HCT116 (cell line): ENCODE results near the gene LY6G6C. TPM values are rescaled to one million over a fixed set of nuclear protein-coding genes. Genes with fewer than 3 reads are reported as not detected.

ENCODE experiments used
- ATAC-seq: fragments of 200-7000 bp; cut with Tn5 transposase; 2 replicates; pipeline ENCODE4 v1.9.1; 2020; ENCODE audit warnings: mild to moderate bottlenecking, moderate library complexity
- BruUV-seq: library from RNA; stranded (reverse); fragments of 400-500 nt; replicated peaks from 2 replicates; lab custom pipeline; 2021; lab: Mats Ljungman, UMichigan
- CTCF ChIA-PET: fragments of 300-600 bp; sonication (Branson Sonifier 250); formaldehyde crosslinking; loops from one replicate; lab custom pipeline; 2021; ENCODE audit warnings: antibody characterized with exemption; lab: Charles Lee
- POLR2A ChIA-PET: fragments of 300-600, 350-600 bp; sonication (Branson Sonifier 250); formaldehyde crosslinking; loops from one replicate; lab custom pipeline; 2021; ENCODE audit warnings: antibody characterized with exemption; lab: Charles Lee
- RAD21 ChIA-PET, 2 experiments: fragments of 300-600 bp; sonication (Branson Sonifier 250); formaldehyde crosslinking; loops; one replicate each; lab custom pipeline; 2023; ENCODE audit warnings: low total read pairs in 2 of 2; ENCODE audit not compliant: uncharacterized antibody in 2 of 2, unreplicated experiment in 2 of 2, low non-redundant PET in 1 of 2; lab: Charles Lee
- DNase-seq: peaks from one replicate; pipeline ENCODE4 v3.0.0-alpha.2; 2010; ENCODE audit warnings: low read depth, low spot score
- H2AFZ ChIP-seq: fragments of 200-600 bp; shearing (Covaris generic), sonication (generic); 2 replicates; pipeline ENCODE4 v1.6.1; 2017; ENCODE audit warnings: low read depth, mixed run types, mixed read lengths, antibody characterized with exemption, low read length; ENCODE audit not compliant: poor library complexity, severe bottlenecking
- H3K27ac ChIP-seq: 2 replicates; pipeline ENCODE4 v1.5.1; 2012; ENCODE audit warnings: low read depth, low read length
- H3K27me3 ChIP-seq: fragments of 200-600 bp; sonication (generic); 2 replicates; pipeline ENCODE4 v1.6.1; 2016; ENCODE audit warnings: mixed run types, low read length, mixed read lengths; ENCODE audit not compliant: insufficient read depth
- H3K36me3 ChIP-seq, 2 experiments: fragments of 200-500 bp in 1 of 2; fragments of 200-600 bp in 1 of 2; sonication (Bioruptor generic) in 1 of 2; sonication (generic) in 1 of 2; 2 replicates each; pipeline versions ENCODE4 v1.5.1 to v1.6.1; 2014 to 2016; ENCODE audit warnings: low read length in 2 of 2, inconsistent platforms in 1 of 2, mixed read lengths in 1 of 2, mixed run types in 1 of 2; ENCODE audit not compliant: insufficient read depth in 2 of 2, control insufficient read depth in 1 of 2
- H3K4me1 ChIP-seq, 2 experiments: fragments of 200-600 bp in 1 of 2; sonication (generic) in 1 of 2; 2 replicates each; pipeline versions ENCODE4 v1.5.1 to v1.6.1; 2012 to 2017; ENCODE audit warnings: low read length in 2 of 2, inconsistent platforms in 1 of 2, mild to moderate bottlenecking in 1 of 2, mixed read lengths in 1 of 2, mixed run types in 1 of 2, moderate library complexity in 1 of 2; ENCODE audit not compliant: insufficient read depth in 2 of 2, control insufficient read depth in 1 of 2
- H3K4me2 ChIP-seq: fragments of 200-600 bp; sonication (generic); 2 replicates; pipeline ENCODE4 v1.6.1; 2017; ENCODE audit warnings: mixed run types, low read length, mixed read lengths
- H3K4me3 ChIP-seq, 2 experiments: fragments of 200-600 bp in 1 of 2; sonication (generic) in 1 of 2; replicated peaks in 1 of 2; 2 replicates each; pipeline ENCODE4 v1.5.1; 2011 to 2016; ENCODE audit warnings: low read length in 2 of 2, control low read depth in 1 of 2, low read depth in 1 of 2, mild to moderate bottlenecking in 1 of 2, mixed read lengths in 1 of 2, mixed run types in 1 of 2
- H3K79me2 ChIP-seq: fragments of 200-600 bp; sonication (generic); 2 replicates; pipeline ENCODE4 v1.6.1; 2017; ENCODE audit warnings: mild to moderate bottlenecking, mixed run types, low read length, moderate library complexity, mixed read lengths; ENCODE audit not compliant: insufficient read depth
- H3K9ac ChIP-seq: fragments of 200-600 bp; sonication (generic); 2 replicates; pipeline ENCODE4 v1.6.1; 2016; ENCODE audit warnings: low read length, mixed read lengths
- H3K9me2 ChIP-seq: fragments of 200-600 bp; sonication (generic), shearing (Covaris generic); 2 replicates; pipeline ENCODE4 v1.6.1; 2017; ENCODE audit warnings: mixed run types, mild to moderate bottlenecking, moderate library complexity; ENCODE audit not compliant: insufficient read depth
- H3K9me3 ChIP-seq, 2 experiments: fragments of 200-500 bp in 1 of 2; fragments of 200-600 bp in 1 of 2; sonication (Bioruptor generic) in 1 of 2; sonication (generic) in 1 of 2; 2 replicates each; pipeline ENCODE4 v1.6.1; 2014 to 2017; ENCODE audit warnings: low read length in 2 of 2, mixed read lengths in 2 of 2, inconsistent platforms in 1 of 2, low read depth in 1 of 2, mild to moderate bottlenecking in 1 of 2, mixed run types in 1 of 2, moderate library complexity in 1 of 2; ENCODE audit not compliant: control insufficient read depth in 1 of 2, insufficient read depth in 1 of 2
- H4K20me1 ChIP-seq: fragments of 200-600 bp; sonication (generic), shearing (Covaris generic); 2 replicates; pipeline ENCODE4 v1.6.1; 2017; ENCODE audit warnings: mixed run types, mild to moderate bottlenecking, moderate library complexity; ENCODE audit not compliant: insufficient read depth
- CEBPB ChIP-seq: IDR thresholded peaks from 2 replicates; pipeline ENCODE4 v1.6.1; 2012; ENCODE audit warnings: low read depth
- POLR2AphosphoS5 ChIP-seq: IDR thresholded peaks from 2 replicates; pipeline ENCODE4 v1.6.1; 2011; ENCODE audit warnings: mild to moderate bottlenecking, low read depth, low read length, moderate library complexity
- RAD21 ChIP-seq: IDR thresholded peaks from 2 replicates; pipeline ENCODE4 v1.6.1; 2012; ENCODE audit warnings: low read depth, mild to moderate bottlenecking
- SIN3A ChIP-seq: IDR thresholded peaks from 2 replicates; pipeline ENCODE4 v1.6.1; 2012; ENCODE audit warnings: low read depth
- SP1 ChIP-seq: IDR thresholded peaks from 2 replicates; pipeline ENCODE4 v1.6.1; 2012; ENCODE audit warnings: low read depth
- intact Hi-C: fragments of 100-400 bp; cut with micrococcal nuclease; formaldehyde crosslinking; loops from 2 replicates; pipeline ENCODE4 v1.10.0; 2022
- total RNA-seq: library from RNA; stranded (reverse); gene quantifications from one replicate; pipeline ENCODE4 v1.2.1, GENCODE V29; 2021; ENCODE audit not compliant: unreplicated experiment
- TF ChIP-seq, protein P1 (sequence below), 3 experiments: fragments of 200-600 bp in 1 of 3; sonication (generic) in 1 of 3; IDR thresholded peaks in 2 of 3; conservative IDR thresholded peaks in 1 of 3; 2 replicates each; pipeline ENCODE4 v1.5.1; 2012 to 2017; ENCODE audit warnings: low read depth in 2 of 3, low read length in 2 of 3, antibody characterized with exemption in 1 of 3, borderline replicate concordance in 1 of 3, control low read depth in 1 of 3, mild to moderate bottlenecking in 1 of 3, mixed read lengths in 1 of 3, mixed run types in 1 of 3, moderate library complexity in 1 of 3; ENCODE audit not compliant: insufficient read depth in 1 of 3

LY6G6C gene
- total RNA-seq, 1 experiment from 2014 or later = 0.54 TPM

DNA sequence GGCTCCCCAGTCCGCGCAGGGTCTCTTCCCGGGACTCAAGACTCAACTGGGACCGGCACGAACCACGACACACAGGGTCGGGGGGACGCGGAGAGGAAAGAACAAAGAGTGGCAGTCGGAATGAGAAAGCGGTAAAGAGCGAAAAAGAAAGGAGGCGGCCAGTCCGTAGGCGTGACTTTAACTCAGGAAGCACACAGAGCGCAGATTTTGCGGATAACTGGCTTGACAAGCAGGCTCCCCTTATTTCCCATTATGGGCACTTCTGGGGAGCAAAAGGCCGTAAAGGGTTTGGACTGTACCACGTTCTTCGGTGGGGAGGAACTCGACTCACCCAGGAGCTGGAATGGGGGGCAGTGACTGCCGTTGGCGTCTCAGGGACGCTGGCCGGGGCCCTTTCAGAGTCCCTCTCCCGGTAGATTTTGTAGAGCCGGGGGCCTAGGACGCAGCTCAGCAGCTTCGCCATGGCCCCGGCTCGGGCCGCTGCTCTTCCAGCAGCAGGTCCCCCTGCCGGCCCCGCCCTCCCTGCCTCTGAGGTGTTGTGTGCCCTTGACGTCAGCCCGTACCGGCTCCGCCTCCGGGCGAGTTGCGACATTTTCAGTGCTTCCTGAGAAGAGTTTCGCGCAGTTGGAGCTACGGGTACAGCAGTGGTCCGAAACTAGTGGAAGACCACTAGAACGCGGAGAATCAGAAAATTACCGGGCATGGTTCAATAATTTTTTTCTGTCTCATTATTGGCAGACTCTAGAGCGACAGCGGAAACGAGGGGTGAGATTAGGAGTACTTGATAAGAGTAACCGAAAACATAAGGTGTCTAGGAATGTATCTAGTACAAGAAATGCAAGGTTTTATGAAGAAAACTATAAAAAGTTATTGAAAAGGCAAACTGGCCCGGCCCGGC is 18.5 kb downstream of the LY6G6C start, which contains the start of gene ABHD16A (continued):
- TF ChIP-seq, protein P1, sequence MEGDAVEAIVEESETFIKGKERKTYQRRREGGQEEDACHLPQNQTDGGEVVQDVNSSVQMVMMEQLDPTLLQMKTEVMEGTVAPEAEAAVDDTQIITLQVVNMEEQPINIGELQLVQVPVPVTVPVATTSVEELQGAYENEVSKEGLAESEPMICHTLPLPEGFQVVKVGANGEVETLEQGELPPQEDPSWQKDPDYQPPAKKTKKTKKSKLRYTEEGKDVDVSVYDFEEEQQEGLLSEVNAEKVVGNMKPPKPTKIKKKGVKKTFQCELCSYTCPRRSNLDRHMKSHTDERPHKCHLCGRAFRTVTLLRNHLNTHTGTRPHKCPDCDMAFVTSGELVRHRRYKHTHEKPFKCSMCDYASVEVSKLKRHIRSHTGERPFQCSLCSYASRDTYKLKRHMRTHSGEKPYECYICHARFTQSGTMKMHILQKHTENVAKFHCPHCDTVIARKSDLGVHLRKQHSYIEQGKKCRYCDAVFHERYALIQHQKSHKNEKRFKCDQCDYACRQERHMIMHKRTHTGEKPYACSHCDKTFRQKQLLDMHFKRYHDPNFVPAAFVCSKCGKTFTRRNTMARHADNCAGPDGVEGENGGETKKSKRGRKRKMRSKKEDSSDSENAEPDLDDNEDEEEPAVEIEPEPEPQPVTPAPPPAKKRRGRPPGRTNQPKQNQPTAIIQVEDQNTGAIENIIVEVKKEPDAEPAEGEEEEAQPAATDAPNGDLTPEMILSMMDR (IDR thresholded peaks at IDR 0.05 in 2 of 3, conservative IDR thresholded peaks at IDR 0.05 in 1 of 3; ENCODE audit: borderline replicate concordance in 1 of 3, insufficient read depth in 1 of 3, low read depth in 2 of 3, low read length in 2 of 3) = 0 out of 6 replicates have a peak, but pooled peaks of 1 of the 3 experiments have one; percentile 4
- TF ChIP-seq RAD21 = no peak; the same call in 1 of the 2 replicates
- peak; percentile 95 for TF ChIP-seq POLR2AphosphoS5
- peak; percentile 90 for TF ChIP-seq SP1
- TF ChIP-seq SIN3A = peak; percentile 83

DNA sequence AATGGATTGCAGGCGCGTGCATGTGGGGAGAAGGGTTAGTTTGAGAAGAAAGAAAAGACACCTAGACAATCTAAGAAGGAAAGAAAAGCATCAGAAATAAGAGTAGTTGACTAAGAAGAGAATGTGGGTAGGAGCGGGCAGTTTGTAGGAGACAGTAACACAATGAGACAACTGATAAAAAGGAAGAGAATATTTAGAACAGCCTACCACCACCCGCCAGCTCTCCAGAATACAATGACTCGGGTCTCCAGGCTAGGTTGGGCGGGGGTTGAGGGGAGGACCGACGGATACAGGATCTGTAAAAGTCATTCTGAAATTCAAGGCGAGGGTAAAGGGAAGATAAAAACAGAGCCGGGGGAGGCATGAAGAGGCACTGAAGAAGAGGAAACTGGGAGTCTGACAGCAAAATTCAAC is 19.1 kb downstream of the LY6G6C start:
- H3K36me3 ChIP-seq = no peaks in the 10 kb centered on the region
- no peaks in the 10 kb centered on the region for H3K27me3 ChIP-seq
- H3K9ac ChIP-seq = peak overlapping the region; percentile 85
- peak; percentile 10 for ATAC-seq
- BruUV-seq = TSS peak; percentile 62
- no peak for DNase-seq
- intact Hi-C loops = loop anchor here (2.0 kb wide), 1 partner anchor 36 kb away; no protein-coding TSS in a partner anchor
- H3K4me2 ChIP-seq = peak overlapping the region; percentile 77
- POLR2A ChIA-PET = interaction anchor here (1.1 to 1.6 kb wide), 6 partner anchors 36 to 132 kb away, joined by 3 to 5 read pairs (median 4); partner anchors contain the start of genes HSPA1B, MSH5 and VARS1
- H3K9me3 ChIP-seq = no peaks in the 10 kb centered on the region
- H2AFZ ChIP-seq = no peak overlapping the region
- H3K4me1 ChIP-seq = peaks cover 7 to 15% of the 10 kb centered on the region in 2 experiments; a peak in 3 of 4 replicates
- CTCF ChIA-PET = interaction anchor here (1.2 to 2.1 kb wide), 3 partner anchors 10 to 67 kb away, joined by 3 to 10 read pairs (median 7); no protein-coding TSS in a partner anchor
- peak overlapping the region; percentile 89 to 98 for H3K4me3 ChIP-seq
- peak overlapping the region; percentile 82 for H3K27ac ChIP-seq
- TF ChIP-seq CEBPB = no peak
- TF ChIP-seq, all 23 proteins: peak for 0
- RAD21 ChIA-PET = no interaction called here
- Histone ChIP-seq H3K9me2 (no peaks in the 10 kb centered on the region), H4K20me1 (no peaks in the 10 kb centered on the region), H3K79me2 (peaks cover 13% of the 10 kb centered on the region)
